HAP-1 (cell line): ENCODE measurements around the gene ARHGAP42.
A peak's percentile ranks its signal among the peaks of the same experiment; 100 is the strongest.
"Not testable (repeated sequence)": the region's sequence is repeated elsewhere in the genome, so short reads cannot be mapped to it uniquely, and the experiment has no call there.

Experiments used
- DNase-seq, 2 experiments: peaks; one replicate each; pipeline ENCODE4 v3.0.0-alpha.2; 2016 to 2020; ENCODE audit warnings: low spot score in 2 of 2
- H3K27me3 ChIP-seq: fragments of 250-450 bp; sonication (Bioruptor Pico); 2 replicates; pipeline ENCODE4 v1.5.1; 2020; ENCODE audit warnings: low read depth, mild to moderate bottlenecking, moderate library complexity
- H3K36me3 ChIP-seq: fragments of 250-450 bp; sonication (Bioruptor Pico); replicated peaks from 2 replicates; pipeline ENCODE4 v1.5.1; 2020; ENCODE audit warnings: mild to moderate bottlenecking
- H3K4me1 ChIP-seq: fragments of 250-450 bp; sonication (Bioruptor Pico); 2 replicates; pipeline ENCODE4 v1.5.1; 2020; ENCODE audit warnings: mild to moderate bottlenecking
- H3K4me3 ChIP-seq: fragments of 250-450 bp; sonication (Bioruptor Pico); 2 replicates; pipeline ENCODE4 v1.5.1; 2020; ENCODE audit warnings: mild to moderate bottlenecking, moderate library complexity
- H3K9me3 ChIP-seq: fragments of 250-450 bp; sonication (Bioruptor Pico); 2 replicates; pipeline ENCODE4 v1.5.1; 2020; ENCODE audit warnings: mild to moderate bottlenecking, moderate library complexity
- in situ Hi-C: fragments of 300-500 bp; cut with MboI; formaldehyde crosslinking; loops from 3 replicates; pipeline ENCODE4 v1.14.3; 2020; ENCODE audit warnings: low sequenced_read_pairs, inconsistent platforms, mixed read lengths

Gene ARHGAP42, protein sequence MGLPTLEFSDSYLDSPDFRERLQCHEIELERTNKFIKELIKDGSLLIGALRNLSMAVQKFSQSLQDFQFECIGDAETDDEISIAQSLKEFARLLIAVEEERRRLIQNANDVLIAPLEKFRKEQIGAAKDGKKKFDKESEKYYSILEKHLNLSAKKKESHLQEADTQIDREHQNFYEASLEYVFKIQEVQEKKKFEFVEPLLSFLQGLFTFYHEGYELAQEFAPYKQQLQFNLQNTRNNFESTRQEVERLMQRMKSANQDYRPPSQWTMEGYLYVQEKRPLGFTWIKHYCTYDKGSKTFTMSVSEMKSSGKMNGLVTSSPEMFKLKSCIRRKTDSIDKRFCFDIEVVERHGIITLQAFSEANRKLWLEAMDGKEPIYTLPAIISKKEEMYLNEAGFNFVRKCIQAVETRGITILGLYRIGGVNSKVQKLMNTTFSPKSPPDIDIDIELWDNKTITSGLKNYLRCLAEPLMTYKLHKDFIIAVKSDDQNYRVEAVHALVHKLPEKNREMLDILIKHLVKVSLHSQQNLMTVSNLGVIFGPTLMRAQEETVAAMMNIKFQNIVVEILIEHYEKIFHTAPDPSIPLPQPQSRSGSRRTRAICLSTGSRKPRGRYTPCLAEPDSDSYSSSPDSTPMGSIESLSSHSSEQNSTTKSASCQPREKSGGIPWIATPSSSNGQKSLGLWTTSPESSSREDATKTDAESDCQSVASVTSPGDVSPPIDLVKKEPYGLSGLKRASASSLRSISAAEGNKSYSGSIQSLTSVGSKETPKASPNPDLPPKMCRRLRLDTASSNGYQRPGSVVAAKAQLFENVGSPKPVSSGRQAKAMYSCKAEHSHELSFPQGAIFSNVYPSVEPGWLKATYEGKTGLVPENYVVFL

DNA sequence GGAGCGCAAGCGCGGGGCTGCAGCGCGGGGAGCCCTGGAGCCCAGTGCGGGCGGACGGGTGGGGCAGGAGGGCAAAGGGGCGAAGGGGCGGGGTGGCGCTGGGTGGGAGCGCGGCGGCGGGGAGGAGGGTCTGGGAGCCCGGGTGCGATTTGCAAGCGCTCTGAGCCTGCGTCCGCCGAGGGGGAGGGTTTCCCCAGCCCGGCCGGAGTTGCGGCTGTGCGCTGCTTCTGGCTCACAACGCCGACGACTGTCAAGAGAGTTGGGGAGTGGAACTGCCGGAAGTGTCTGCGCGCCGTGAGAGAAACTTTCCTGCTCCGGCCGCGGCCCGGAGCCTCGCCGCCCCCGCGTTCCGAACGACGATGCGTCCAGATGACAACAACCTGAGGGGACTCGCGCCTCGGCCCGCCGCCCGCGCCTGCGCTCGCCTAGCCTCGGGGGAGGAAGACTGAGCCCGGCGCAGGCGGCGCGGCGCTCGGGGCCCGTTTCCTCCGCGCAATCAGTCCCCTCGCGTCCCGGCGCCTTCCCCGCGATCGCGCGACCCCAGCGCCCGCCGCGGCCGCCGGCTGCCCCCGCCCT lies at the start of gene ARHGAP42:
Gene ARHGAP42 (plus strand): TSS at position 235 of the 576 bp plus-strand sequence. CDS start 391 bp downstream, outside the sequence.
- H3K9me3 ChIP-seq, result no peaks in the 10 kb centered on the region
- no peaks in the 10 kb centered on the region for H3K27me3 ChIP-seq
- H3K4me3 ChIP-seq, result peak within 1 kb of the TSS; percentile 65
- peak; percentile 40 to 75 for DNase-seq
- in situ Hi-C loops, result no loop called here
- H3K4me1 ChIP-seq, result peaks cover 4% of the 10 kb centered on the region
- no peaks in the 10 kb centered on the region for H3K36me3 ChIP-seq

DNA sequence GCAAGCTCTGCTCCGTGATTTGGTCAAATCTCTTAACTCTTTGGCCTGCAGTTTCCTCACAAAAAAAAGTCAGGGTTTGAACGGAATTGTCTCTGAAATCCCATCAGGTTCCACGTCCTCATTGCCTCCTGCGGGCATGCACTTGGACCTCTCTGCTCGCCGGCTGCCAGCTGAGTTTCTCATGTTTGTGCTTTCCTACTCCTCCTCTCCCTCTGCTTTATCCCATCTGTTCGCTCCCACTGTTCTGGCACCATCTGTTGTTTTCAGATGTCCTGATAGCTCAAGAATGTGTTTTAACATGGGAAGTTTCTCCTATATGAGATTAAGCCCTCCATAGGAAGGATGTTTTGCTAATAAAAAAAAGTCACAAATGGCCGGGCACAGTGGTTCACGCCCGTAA lies 49.4 kb upstream of the ARHGAP42 start:
- Histone ChIP-seq H3K4me3 (no peak overlapping the region), H3K27me3 (no peaks in the 10 kb centered on the region), H3K36me3 (no peaks in the 10 kb centered on the region), H3K9me3 (no peaks in the 10 kb centered on the region), H3K4me1 (peaks cover 34% of the 10 kb centered on the region)
- in situ Hi-C loops, result no loop called here
- no peak for DNase-seq

DNA sequence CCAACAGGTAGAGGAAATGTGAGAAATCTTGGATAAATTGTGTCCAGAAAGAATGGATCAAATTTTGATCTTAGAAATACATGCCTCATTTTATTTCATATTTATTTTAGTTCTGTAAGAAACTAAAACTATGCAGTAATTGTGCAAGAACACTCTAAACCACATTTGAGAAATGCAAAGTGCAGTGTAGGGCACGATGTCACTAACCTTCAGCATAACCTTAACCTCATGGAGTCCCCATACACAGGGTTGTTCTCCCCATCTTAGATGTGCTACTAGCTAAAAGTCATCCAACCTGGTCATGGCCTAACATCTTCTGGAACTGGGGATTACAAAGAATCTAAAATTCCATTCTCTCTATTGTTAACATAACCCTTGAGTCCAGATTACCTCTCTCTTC lies 48.4 kb upstream of the ARHGAP42 start:
- Histone ChIP-seq H3K4me3 (no peak overlapping the region), H3K4me1 (peaks cover 34% of the 10 kb centered on the region), H3K27me3 (no peaks in the 10 kb centered on the region), H3K9me3 (no peaks in the 10 kb centered on the region), H3K36me3 (no peaks in the 10 kb centered on the region)
- in situ Hi-C loops, result no loop called here
- DNase-seq, result no peak

DNA sequence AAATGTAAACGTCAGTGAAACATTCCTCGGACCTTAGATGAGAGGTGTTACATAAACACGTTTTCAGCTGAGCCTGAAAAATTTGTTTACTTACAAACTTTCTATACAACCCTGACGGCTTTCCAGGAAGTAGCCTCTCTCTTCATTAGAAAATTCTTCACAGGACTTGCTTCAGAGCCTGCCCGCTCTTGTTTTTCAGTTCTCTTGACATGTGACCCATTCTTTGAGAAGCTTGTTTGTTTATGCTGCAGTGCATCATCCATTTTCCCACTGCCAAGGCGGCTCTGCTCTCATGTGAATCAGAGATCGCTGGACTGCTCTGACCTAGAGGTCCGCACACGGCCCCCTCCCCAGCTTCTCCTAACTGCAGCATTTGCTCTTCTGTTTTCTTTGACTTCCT lies 47.9 kb upstream of the ARHGAP42 start:
- Histone ChIP-seq H3K27me3 (no peaks in the 10 kb centered on the region), H3K36me3 (no peaks in the 10 kb centered on the region), H3K9me3 (no peaks in the 10 kb centered on the region), H3K4me1 (peaks cover 34% of the 10 kb centered on the region), H3K4me3 (no peak overlapping the region)
- DNase-seq, result no peak
- in situ Hi-C loops, result no loop called here

DNA sequence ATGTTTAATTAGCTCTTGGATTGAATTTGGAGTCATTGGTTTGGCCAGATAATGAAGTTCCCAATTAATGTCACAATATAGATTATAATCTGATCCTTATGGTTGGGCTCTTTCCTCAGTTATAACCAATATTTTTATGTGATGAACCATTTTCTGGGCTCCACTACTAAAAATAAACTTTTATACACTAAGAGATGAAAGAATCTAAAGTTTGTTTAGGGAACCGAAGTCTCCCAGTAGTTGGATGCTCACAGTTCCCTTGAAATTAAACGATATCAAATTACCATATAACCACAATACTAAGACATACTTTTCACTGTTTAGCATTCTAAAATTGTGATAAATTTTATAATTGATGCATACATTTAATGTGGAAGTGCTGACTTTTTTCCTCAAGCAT lies 47.0 kb upstream of the ARHGAP42 start:
- Histone ChIP-seq H3K36me3 (no peaks in the 10 kb centered on the region), H3K9me3 (no peaks in the 10 kb centered on the region), H3K4me3 (no peak overlapping the region), H3K4me1 (peaks cover 38% of the 10 kb centered on the region), H3K27me3 (no peaks in the 10 kb centered on the region)
- in situ Hi-C loops, result no loop called here
- no peak for DNase-seq

DNA sequence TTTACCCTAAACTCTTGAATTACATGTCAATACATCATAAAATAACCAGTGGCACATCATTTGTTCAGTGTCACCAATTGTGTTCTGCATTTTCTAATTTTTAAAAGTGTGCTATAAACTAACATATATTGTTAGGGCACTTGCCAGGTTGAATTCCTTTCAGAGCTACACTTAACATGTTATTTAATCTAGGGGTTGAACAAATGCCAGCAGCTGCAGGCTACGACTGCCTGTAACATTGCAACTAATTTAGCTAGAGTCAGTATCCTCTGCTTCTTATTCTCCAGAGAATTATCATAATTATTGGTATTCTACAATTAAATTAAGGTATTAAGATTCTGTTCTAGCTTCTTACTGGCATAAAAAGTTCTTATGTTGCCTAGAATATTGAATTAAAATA lies 46.4 kb upstream of the ARHGAP42 start:
- DNase-seq, result no peak
- H3K4me3 ChIP-seq, result no peak overlapping the region
- H3K4me1 ChIP-seq, result peaks cover 38% of the 10 kb centered on the region
- in situ Hi-C loops, result no loop called here
- no peaks in the 10 kb centered on the region for H3K9me3 ChIP-seq
- H3K36me3 ChIP-seq, result no peaks in the 10 kb centered on the region
- H3K27me3 ChIP-seq, result no peaks in the 10 kb centered on the region

DNA sequence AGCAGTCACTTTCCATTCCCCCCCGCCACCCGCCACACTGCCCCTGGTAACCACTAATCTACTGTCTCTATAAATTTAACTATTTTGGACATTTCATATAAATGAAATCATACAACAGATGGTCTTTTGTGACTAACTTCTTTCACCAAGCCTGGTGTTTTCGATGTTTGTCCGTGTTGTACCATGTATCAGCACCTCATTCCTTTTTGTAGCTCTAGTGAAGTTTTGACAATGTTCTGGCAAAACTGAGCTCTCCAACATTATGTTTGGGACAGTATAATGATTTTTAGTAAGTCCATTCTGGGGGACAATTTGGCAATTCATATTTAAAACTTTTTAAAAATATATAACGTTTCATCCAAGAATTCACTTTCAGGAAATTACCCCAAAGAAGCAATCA lies 45.6 kb upstream of the ARHGAP42 start:
- peaks cover 30% of the 10 kb centered on the region for H3K4me1 ChIP-seq
- no peak for DNase-seq
- H3K36me3 ChIP-seq, result no peaks in the 10 kb centered on the region
- no peaks in the 10 kb centered on the region for H3K27me3 ChIP-seq
- H3K4me3 ChIP-seq, result no peak overlapping the region
- no peaks in the 10 kb centered on the region for H3K9me3 ChIP-seq
- in situ Hi-C loops, result no loop called here

DNA sequence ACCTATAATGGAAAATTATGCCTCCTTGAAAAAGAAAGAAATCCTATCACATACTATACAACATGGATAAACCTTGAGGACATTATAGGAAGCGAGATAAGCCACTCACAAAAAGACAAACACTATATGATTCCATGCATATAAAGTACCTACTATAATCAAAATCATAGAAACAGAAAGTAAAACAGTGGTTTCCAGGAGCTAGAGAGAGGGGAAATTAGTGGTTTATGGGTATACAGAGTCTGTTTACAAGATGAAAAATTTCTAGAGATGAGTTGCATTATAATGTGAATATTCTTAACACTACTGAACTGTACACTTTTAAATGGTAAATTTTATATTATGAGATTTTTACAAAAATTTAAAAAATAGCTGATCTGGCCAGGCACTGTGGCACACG lies 40.5 kb upstream of the ARHGAP42 start:
- DNase-seq, result no peak
- no peaks in the 10 kb centered on the region for H3K36me3 ChIP-seq
- in situ Hi-C loops, result no loop called here
- no peaks in the 10 kb centered on the region for H3K9me3 ChIP-seq
- H3K4me3 ChIP-seq, result no peak overlapping the region
- peaks cover 11% of the 10 kb centered on the region for H3K4me1 ChIP-seq
- H3K27me3 ChIP-seq, result no peaks in the 10 kb centered on the region

DNA sequence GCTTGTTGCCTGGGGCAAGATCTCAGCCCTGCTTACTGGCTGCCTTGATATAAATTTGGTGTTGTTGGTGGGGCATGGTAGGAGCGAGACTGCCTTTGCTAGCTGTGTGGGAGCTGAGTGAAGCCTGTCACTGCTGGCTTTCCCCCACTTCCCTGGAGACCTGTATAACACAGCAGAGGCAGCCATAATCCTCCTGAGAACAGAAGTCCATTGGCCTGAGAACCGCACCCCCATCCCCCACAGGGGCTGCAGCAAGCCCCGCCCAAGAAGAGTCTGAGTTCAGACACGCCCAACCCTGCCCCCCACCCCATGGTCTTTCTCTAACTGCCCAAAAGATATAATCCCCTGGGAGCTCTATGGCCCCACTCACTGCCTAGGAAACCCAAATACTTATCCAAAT lies 39.2 kb upstream of the ARHGAP42 start:
- H3K27me3 ChIP-seq, result no peaks in the 10 kb centered on the region
- H3K4me3 ChIP-seq, result no peak overlapping the region
- no peaks in the 10 kb centered on the region for H3K36me3 ChIP-seq
- peak; percentile 64 to 78 for DNase-seq
- H3K9me3 ChIP-seq, result no peaks in the 10 kb centered on the region
- H3K4me1 ChIP-seq, result peaks cover 11% of the 10 kb centered on the region
- in situ Hi-C loops, result no loop called here

DNA sequence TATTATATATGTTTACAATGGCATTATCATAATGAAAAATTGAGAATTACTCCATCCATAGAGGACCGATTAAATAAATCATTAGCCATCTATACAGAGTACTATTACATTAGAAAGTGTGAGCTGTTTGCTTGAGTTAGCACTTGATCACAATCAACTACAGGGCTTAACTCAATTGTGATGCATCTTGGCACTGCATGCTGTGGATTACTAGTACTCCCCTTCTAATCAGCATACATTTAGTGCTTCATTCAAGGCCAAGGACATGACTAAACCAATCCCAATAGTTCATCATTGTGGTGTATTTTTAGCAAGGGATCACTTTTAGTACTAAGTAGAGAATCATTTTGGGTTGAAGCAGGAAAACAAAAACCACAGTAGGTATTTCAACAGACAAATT lies 23.5 kb upstream of the ARHGAP42 start:
- in situ Hi-C loops, result no loop called here
- Histone ChIP-seq H3K4me3 (no peak overlapping the region), H3K4me1 (no peaks in the 10 kb centered on the region), H3K9me3 (no peaks in the 10 kb centered on the region), H3K36me3 (no peaks in the 10 kb centered on the region), H3K27me3 (no peaks in the 10 kb centered on the region)
- DNase-seq, result no peak

DNA sequence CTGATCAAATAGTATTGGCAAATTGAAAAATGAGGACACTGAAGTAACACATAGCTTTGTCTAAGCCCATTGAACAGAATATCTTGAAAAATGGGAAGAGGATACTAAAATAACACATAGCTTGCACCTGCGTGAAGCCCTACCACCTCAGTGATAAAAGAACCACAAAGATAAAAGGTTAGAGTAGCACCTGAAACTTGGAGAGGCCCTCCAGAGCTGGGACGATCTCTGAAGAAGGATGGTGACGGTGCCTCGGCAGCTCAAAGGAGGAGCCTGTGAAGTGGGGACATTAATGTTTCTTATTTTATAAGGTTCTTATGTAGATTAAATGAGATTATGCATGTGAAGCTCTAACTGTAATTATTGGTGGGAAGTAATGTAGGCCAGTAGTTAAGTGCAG lies 23.1 kb upstream of the ARHGAP42 start:
- Histone ChIP-seq H3K9me3 (no peaks in the 10 kb centered on the region), H3K36me3 (no peaks in the 10 kb centered on the region), H3K4me1 (no peaks in the 10 kb centered on the region), H3K4me3 (no peak overlapping the region), H3K27me3 (no peaks in the 10 kb centered on the region)
- in situ Hi-C loops, result no loop called here
- no peak for DNase-seq

DNA sequence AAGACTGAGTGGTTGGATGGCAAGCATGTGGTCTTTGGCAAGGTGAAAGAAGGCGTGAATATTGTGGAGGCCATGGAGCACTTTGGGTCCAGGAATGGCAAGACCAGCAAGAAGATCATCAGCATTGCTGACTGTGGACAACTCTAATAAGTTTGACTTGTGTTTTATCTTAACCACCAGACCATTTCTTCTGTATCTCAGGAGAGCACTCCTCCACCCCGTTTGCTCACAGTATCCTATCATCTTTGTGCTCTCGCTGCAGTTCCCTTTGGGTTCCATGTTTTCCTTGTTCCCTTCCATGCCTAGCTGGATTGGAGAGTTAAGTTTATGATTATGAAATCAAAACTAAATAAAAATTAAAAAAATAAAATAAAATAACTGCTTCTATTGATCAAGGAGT lies 20.3 kb upstream of the ARHGAP42 start:
- H3K4me3 ChIP-seq, H3K9me3 ChIP-seq, H3K27me3 ChIP-seq: not testable (repeated sequence)

DNA sequence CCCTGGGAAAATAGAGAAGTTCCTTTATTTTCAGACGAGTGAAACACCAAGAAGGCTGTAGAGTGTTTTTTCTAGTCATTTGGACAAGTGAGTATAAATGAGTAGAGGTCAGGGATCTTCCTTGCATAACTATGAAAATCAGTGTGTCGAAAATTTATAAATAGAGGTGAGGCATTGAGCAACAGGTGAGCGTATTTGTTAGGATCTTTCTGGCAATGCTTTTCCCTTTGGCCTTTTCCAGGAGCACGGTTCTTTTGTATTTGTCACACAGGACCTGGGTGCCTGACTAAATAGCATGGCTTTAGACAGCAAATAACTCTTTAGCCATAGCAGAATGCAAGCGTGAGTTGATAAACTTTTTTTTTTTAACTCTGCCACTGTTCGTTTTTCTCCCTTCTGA lies 19.6 kb upstream of the ARHGAP42 start:
- Histone ChIP-seq H3K27me3 (no peaks in the 10 kb centered on the region), H3K4me3 (no peak overlapping the region), H3K4me1 (0 out of 2 replicates have a peak, but pooled peaks cover under 1% of the 10 kb centered on the region), H3K36me3 (no peaks in the 10 kb centered on the region), H3K9me3 (no peaks in the 10 kb centered on the region)
- DNase-seq, result no peak
- in situ Hi-C loops, result no loop called here

More for the DNA sequence above, 20.3 kb upstream of the ARHGAP42 start:
- H3K4me1 ChIP-seq, DNase-seq, H3K36me3 ChIP-seq, in situ Hi-C loops: not testable (repeated sequence)

DNA sequence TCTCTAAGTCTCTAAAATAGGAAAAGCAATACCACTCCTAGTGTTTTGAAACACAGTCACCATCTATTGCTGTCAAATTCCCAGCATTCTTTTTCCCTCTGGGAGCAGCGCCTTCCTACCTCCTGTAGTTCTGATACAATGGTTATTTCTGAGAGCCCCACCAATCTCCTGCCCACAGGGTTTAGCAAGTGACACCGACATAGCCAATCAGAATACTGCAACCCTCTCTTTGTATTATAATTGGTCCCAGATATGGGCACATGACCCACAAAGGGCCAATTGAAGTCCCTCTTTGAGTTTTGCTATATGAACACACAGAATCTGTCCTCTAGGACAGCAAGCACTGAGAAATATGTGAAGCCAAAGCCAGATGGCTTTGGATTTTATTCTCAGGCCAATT lies 16.9 kb upstream of the ARHGAP42 start:
- no peaks in the 10 kb centered on the region for H3K9me3 ChIP-seq
- H3K4me3 ChIP-seq, result no peak overlapping the region
- no peaks in the 10 kb centered on the region for H3K27me3 ChIP-seq
- no peaks in the 10 kb centered on the region for H3K36me3 ChIP-seq
- 0 out of 2 replicates have a peak, but pooled peaks cover 2% of the 10 kb centered on the region for H3K4me1 ChIP-seq
- no peak for DNase-seq
- in situ Hi-C loops, result no loop called here
